Measurements from ENCODE around the gene MRPL58. TPM values are rescaled to one million over a fixed set of nuclear protein-coding genes. Genes with fewer than 3 reads are reported as not detected.

Gene MRPL58
- total and polyA plus RNA-seq, 10 of the 15 experiments (the other 5 are each of a cell fraction or from before 2014, with no cell fraction given) = 23.0 to 64.3 (median 51.9) TPM

DNA sequence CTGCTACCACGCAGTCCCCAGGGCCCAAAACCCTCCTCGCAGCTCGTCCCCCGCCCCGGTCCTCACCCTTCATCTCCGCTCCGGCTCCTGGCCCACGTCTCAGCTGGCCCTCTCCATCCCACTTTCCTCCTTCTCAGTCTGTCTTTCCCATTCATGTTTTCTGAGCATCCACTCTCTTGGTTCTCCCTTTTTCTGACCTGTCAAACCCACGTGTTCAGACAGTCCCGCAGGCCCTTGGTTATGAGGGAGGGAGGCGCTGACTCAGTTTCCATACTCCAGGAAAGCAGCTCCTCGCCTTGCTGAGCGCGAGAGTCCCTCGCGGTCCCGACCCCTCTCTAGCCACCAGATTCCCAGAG, 39.5 kb upstream of the MRPL58 start:
- intact Hi-C loops (cut with micrococcal nuclease; ENCODE audit: unreplicated experiment) (no loop called here), in situ Hi-C loops (cut with MboI) (no loop called here)
- BruUV-seq (replicated peaks) = no TSS peak
- H3K27me3 ChIP-seq (replicated peaks in 1 of 2; ENCODE audit: control insufficient read depth in 2 of 2, insufficient read depth in 2 of 2, low read length in 1 of 2) = peaks cover 7 to 11% of the 10 kb centered on the region in 2 experiments; a peak in 3 of 4 replicates
- H3K36me3 ChIP-seq (ENCODE audit: control insufficient read depth in 2 of 2, insufficient read depth in 2 of 2, low read length in 1 of 2) = no peaks in the 10 kb centered on the region
- H3K79me2 ChIP-seq (ENCODE audit: control insufficient read depth, insufficient read depth, low read length) = no peaks in the 10 kb centered on the region
- FAIRE-seq (no peak), ATAC-seq (no peak; the same call in 2 of the 3 replicates), DNase-seq (ENCODE audit: low read depth, low spot score) (no peak)
- no peak overlapping the region for H3K27ac ChIP-seq (ENCODE audit: control insufficient read depth, insufficient read depth)
- H4K20me1 ChIP-seq (ENCODE audit: control insufficient read depth, insufficient read depth) = no peaks in the 10 kb centered on the region
- H3K4me2 ChIP-seq (ENCODE audit: control insufficient read depth, insufficient read depth) = peak overlapping the region; percentile 83
- ChIA-PET RAD21 (ENCODE audit: unreplicated experiment) (interaction anchor here (1.0 kb wide), 1 partner anchor 40 kb away, joined by 3 read pairs; no protein-coding TSS in a partner anchor), CTCF (interaction anchor here (1.2 to 12.7 kb wide), 4 partner anchors 11 to 229 kb away, joined by 4 to 92 read pairs (median 6); partner anchors contain the start of gene MRPL58), POLR2A (interaction anchor here (0.6 to 1.5 kb wide), 2 partner anchors 10 to 460 kb away, joined by 3 to 6 read pairs; no protein-coding TSS in a partner anchor), SMC1A (ENCODE audit: uncharacterized antibody, unreplicated experiment) (interaction anchor here (1.7 kb wide), 1 partner anchor 11 kb away, joined by 6 read pairs; no protein-coding TSS in a partner anchor)
- H2AFZ ChIP-seq (ENCODE audit: control insufficient read depth, low read depth, low read length) = no peak overlapping the region; the same call in 1 of the 2 replicates
- TF ChIP-seq MYC (IDR thresholded peaks at IDR 0.05; ENCODE audit: insufficient read depth, insufficient read length, insufficient replicate concordance, low read length, severe bottlenecking) = no peak
- no peak for TF ChIP-seq HDGF (IDR thresholded peaks at IDR 0.05)
- no peak for TF ChIP-seq PRDM15 (CRISPR knock-in tag; IDR thresholded peaks at IDR 0.05)
- no peak for TF ChIP-seq STAT3 (IDR thresholded peaks at IDR 0.05; ENCODE audit: low read depth, low read length)
- TF ChIP-seq JUNB (IDR thresholded peaks at IDR 0.05) = no peak
- TF ChIP-seq SMARCA5 (IDR thresholded peaks at IDR 0.05) = no peak
- TF ChIP-seq MLLT1 (IDR thresholded peaks at IDR 0.05) = no peak
- no peak for TF ChIP-seq BCL3 (IDR thresholded peaks at IDR 0.05; ENCODE audit: borderline replicate concordance, insufficient read depth, low read depth, low read length, poor library complexity, severe bottlenecking)
- TF ChIP-seq POLR2AphosphoS5 (IDR thresholded peaks at IDR 0.05; ENCODE audit: low read length) = no peak
- no peak for TF ChIP-seq TCF12 (IDR thresholded peaks at IDR 0.05; ENCODE audit: low read depth, low read length)
- no peak for TF ChIP-seq MAX (IDR thresholded peaks at IDR 0.05; ENCODE audit: low read depth, low read length)
- no peak for TF ChIP-seq KLF5 (IDR thresholded peaks at IDR 0.05; ENCODE audit: partially characterized antibody)
- no peak for TF ChIP-seq HDAC2 (IDR thresholded peaks at IDR 0.05)
- TF ChIP-seq HCFC1 (IDR thresholded peaks at IDR 0.05; ENCODE audit: low read length) = no peak
- no peak for TF ChIP-seq TARDBP (IDR thresholded peaks at IDR 0.05; ENCODE audit: borderline replicate concordance)
- TF ChIP-seq YBX1 (IDR thresholded peaks at IDR 0.05) = no peak
- no peaks in the 10 kb centered on the region for H3K4me1 ChIP-seq (ENCODE audit: control insufficient read depth, insufficient read depth, low read length)
- 16% methylated on average over 16 of the region's 17 CpGs for WGBS (ENCODE audit: insufficient coverage, insufficient replicate concordance, low lambda C conversion rate, missing lambda C conversion rate)
- H3K4me3 ChIP-seq = no peak overlapping the region
- H3K9ac ChIP-seq (ENCODE audit: control insufficient read depth, insufficient read depth, low read length) = no peak overlapping the region
- no peaks in the 10 kb centered on the region for H3K9me3 ChIP-seq (replicated peaks; ENCODE audit: control insufficient read depth, insufficient read depth, low read length)

Data from GM12878 (cell line).